Measurements from ENCODE around the gene CHD3. TPM values are rescaled to one million over a fixed set of nuclear protein-coding genes. Genes with fewer than 3 reads are reported as not detected.

CHD3 gene
- polyA plus RNA-seq, 1 donor from 2014 or later: 115 TPM

DNA sequence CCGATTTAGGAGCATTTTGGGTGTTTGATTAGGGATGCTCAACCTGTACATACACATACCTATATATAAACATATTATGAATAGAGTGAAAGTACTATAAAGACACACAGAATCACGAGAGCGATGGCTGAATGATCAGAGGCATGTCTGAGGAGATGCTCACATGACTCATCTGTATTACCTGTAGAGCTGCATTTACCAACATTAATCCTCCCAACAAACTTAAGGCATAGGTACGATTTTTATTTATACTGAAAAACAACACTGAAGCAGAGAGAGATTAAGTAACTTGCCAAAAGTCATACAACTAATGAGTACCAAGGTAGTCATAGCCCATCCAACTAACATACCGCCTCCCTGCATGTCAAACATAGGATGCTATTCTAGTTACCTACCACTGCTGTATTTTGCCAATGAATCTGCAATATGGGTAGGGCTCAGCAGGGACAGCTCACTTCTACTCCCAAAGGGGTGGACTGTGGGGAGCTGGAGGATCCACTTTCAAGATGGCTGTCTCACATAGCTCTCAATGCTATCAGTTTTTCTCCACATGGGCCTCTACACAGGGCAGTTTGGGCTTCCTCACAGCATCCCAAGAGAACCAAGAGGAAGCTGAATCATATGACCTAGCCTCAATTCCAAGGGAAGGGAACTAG is 23.5 kb upstream of the CHD3 start:
- Histone ChIP-seq H2AFZ (ENCODE audit: low read depth, low read length) (no peak overlapping the region), H3K9me2 (ENCODE audit: insufficient read depth, low read length) (no peaks in the 10 kb centered on the region), H3K27me3 (ENCODE audit: insufficient read depth, low read depth, low read length) (no peaks in the 10 kb centered on the region), H3K4me2 (ENCODE audit: low read length) (no peak overlapping the region), H3K27ac (ENCODE audit: low read length) (no peak overlapping the region), H3K36me3 (ENCODE audit: insufficient read depth, low read length) (no peaks in the 10 kb centered on the region), H3K79me2 (replicated peaks; ENCODE audit: insufficient read depth, low read length) (peaks cover 5% of the 10 kb centered on the region), H3F3A (ENCODE audit: insufficient read depth, low read length, poor library complexity, severe bottlenecking) (no peaks in the 10 kb centered on the region), H4K20me1 (ENCODE audit: insufficient read depth) (no peaks in the 10 kb centered on the region), H3K9me3 (ENCODE audit: low read length) (no peaks in the 10 kb centered on the region), H3K9ac (ENCODE audit: low read length) (no peak overlapping the region), H3K4me3 (ENCODE audit: low read length) (no peak overlapping the region)
- TF ChIP-seq EZH2 (IDR thresholded peaks at IDR 0.05; ENCODE audit: borderline replicate concordance, insufficient read depth, low read length, poor library complexity, severe bottlenecking): no peak
- TF ChIP-seq, protein P1, sequence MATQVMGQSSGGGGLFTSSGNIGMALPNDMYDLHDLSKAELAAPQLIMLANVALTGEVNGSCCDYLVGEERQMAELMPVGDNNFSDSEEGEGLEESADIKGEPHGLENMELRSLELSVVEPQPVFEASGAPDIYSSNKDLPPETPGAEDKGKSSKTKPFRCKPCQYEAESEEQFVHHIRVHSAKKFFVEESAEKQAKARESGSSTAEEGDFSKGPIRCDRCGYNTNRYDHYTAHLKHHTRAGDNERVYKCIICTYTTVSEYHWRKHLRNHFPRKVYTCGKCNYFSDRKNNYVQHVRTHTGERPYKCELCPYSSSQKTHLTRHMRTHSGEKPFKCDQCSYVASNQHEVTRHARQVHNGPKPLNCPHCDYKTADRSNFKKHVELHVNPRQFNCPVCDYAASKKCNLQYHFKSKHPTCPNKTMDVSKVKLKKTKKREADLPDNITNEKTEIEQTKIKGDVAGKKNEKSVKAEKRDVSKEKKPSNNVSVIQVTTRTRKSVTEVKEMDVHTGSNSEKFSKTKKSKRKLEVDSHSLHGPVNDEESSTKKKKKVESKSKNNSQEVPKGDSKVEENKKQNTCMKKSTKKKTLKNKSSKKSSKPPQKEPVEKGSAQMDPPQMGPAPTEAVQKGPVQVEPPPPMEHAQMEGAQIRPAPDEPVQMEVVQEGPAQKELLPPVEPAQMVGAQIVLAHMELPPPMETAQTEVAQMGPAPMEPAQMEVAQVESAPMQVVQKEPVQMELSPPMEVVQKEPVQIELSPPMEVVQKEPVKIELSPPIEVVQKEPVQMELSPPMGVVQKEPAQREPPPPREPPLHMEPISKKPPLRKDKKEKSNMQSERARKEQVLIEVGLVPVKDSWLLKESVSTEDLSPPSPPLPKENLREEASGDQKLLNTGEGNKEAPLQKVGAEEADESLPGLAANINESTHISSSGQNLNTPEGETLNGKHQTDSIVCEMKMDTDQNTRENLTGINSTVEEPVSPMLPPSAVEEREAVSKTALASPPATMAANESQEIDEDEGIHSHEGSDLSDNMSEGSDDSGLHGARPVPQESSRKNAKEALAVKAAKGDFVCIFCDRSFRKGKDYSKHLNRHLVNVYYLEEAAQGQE (IDR thresholded peaks at IDR 0.05; ENCODE audit: borderline replicate concordance): no peak
- TF ChIP-seq, protein P2, sequence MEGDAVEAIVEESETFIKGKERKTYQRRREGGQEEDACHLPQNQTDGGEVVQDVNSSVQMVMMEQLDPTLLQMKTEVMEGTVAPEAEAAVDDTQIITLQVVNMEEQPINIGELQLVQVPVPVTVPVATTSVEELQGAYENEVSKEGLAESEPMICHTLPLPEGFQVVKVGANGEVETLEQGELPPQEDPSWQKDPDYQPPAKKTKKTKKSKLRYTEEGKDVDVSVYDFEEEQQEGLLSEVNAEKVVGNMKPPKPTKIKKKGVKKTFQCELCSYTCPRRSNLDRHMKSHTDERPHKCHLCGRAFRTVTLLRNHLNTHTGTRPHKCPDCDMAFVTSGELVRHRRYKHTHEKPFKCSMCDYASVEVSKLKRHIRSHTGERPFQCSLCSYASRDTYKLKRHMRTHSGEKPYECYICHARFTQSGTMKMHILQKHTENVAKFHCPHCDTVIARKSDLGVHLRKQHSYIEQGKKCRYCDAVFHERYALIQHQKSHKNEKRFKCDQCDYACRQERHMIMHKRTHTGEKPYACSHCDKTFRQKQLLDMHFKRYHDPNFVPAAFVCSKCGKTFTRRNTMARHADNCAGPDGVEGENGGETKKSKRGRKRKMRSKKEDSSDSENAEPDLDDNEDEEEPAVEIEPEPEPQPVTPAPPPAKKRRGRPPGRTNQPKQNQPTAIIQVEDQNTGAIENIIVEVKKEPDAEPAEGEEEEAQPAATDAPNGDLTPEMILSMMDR (IDR thresholded peaks at IDR 0.05; ENCODE audit: poor library complexity, severe bottlenecking): no peak
- TF ChIP-seq EP300 (conservative IDR thresholded peaks at IDR 0.05; ENCODE audit: poor library complexity, severe bottlenecking): no peak
- TF ChIP-seq TAF1 (IDR thresholded peaks at IDR 0.05; ENCODE audit: low read depth): no peak

DNA sequence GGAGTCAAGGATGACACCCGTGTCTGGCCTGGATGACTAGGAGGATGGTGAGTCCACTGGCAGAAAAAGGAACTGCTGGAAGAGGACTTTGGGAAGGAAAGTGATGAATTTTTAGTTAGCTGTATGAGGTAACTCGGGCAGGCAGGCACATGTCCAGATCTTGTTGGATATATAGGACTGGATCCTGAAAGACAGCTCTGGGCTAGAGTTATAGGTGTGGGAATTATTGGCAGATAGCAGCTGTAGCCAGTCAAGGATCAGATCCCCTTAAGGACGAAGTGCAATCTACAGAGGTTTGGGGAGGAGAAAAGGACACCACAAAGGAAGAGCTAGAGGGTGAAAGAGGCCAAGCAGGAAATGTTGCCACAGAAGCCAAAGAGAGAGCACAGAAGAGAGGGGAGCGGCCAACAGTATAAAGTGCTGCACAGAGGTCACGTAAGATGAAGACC is 20.7 kb upstream of the CHD3 start:
- no peaks in the 10 kb centered on the region for H3K9me2 ChIP-seq (ENCODE audit: insufficient read depth, low read length)
- no peaks in the 10 kb centered on the region for H3F3A ChIP-seq (ENCODE audit: insufficient read depth, low read length, poor library complexity, severe bottlenecking)
- TF ChIP-seq, protein P2 (IDR thresholded peaks at IDR 0.05; ENCODE audit: poor library complexity, severe bottlenecking): no peak
- TF ChIP-seq EP300 (conservative IDR thresholded peaks at IDR 0.05; ENCODE audit: poor library complexity, severe bottlenecking) (no peak), POLR2AphosphoS5 (IDR thresholded peaks at IDR 0.05) (no peak), SMC3 (conservative IDR thresholded peaks at IDR 0.05; ENCODE audit: poor library complexity) (no peak), MXI1 (conservative IDR thresholded peaks at IDR 0.05; ENCODE audit: poor library complexity, severe bottlenecking) (no peak), RAD21 (conservative IDR thresholded peaks at IDR 0.05) (no peak), EZH2 (IDR thresholded peaks at IDR 0.05; ENCODE audit: borderline replicate concordance, insufficient read depth, low read length, poor library complexity, severe bottlenecking) (no peak), TAF1 (IDR thresholded peaks at IDR 0.05; ENCODE audit: low read depth) (no peak)
- TF ChIP-seq, protein P1 (IDR thresholded peaks at IDR 0.05; ENCODE audit: borderline replicate concordance): no peak

More for the DNA sequence above, 20.7 kb upstream of the CHD3 start:
- Histone ChIP-seq H3K27ac (ENCODE audit: low read length) (no peak overlapping the region), H3K9me3 (ENCODE audit: low read length) (no peaks in the 10 kb centered on the region), H2AFZ (ENCODE audit: low read depth, low read length) (no peak overlapping the region), H4K20me1 (ENCODE audit: insufficient read depth) (no peaks in the 10 kb centered on the region), H3K9ac (ENCODE audit: low read length) (no peak overlapping the region), H3K27me3 (ENCODE audit: insufficient read depth, low read depth, low read length) (no peaks in the 10 kb centered on the region), H3K4me2 (ENCODE audit: low read length) (no peak overlapping the region), H3K36me3 (ENCODE audit: insufficient read depth, low read length) (no peaks in the 10 kb centered on the region), H3K79me2 (replicated peaks; ENCODE audit: insufficient read depth, low read length) (peaks cover 3% of the 10 kb centered on the region), H3K4me3 (ENCODE audit: low read length) (no peak overlapping the region)
